GM11168 (cell line): ENCODE measurements around the gene NCAM1.

Experiments used
- in situ Hi-C: fragments of 300-500 bp; cut with MboI; formaldehyde crosslinking; loops from one replicate; pipeline ENCODE4 v1.12.0; 2022; ENCODE audit warnings: low sequenced_read_pairs; ENCODE audit not compliant: unreplicated experiment

The NCAM1 gene

GRCh38 chr11:113316256-113316655 lies 355.0 kb downstream of the NCAM1 start:
- in situ Hi-C loops: loop anchor here (25.0 kb wide), 1 partner anchor 446 kb away; the partner anchor contains the start of gene ZW10

- in situ Hi-C loops: loop anchor here (25.0 kb wide), 1 partner anchor 445 kb away; the partner anchor contains the start of gene ZW10
Measured at GRCh38 chr11:113317339-113317738, 356.1 kb downstream of the NCAM1 start.

GRCh38 chr11:113319085-113319484 lies 357.9 kb downstream of the NCAM1 start:
- in situ Hi-C loops: loop anchor here (25.0 kb wide), 1 partner anchor 443 kb away; the partner anchor contains the start of gene ZW10

- in situ Hi-C loops: loop anchor here (25.0 kb wide), 1 partner anchor 440 kb away; the partner anchor contains the start of gene ZW10
Measured at GRCh38 chr11:113322158-113322557, 360.9 kb downstream of the NCAM1 start.

GRCh38 chr11:113324250-113324649 lies 363.0 kb downstream of the NCAM1 start:
- in situ Hi-C loops: loop anchor here (25.0 kb wide), 1 partner anchor 438 kb away; the partner anchor contains the start of gene ZW10
